ENCODE data around the gene MIGA1. TPM values are rescaled to one million over a fixed set of nuclear protein-coding genes. Genes with fewer than 3 reads are reported as not detected.

Gene MIGA1
- total and polyA plus RNA-seq, 2 of the 4 experiments (the other 2 are of a cell fraction), result 5.7 to 16.3 TPM

- no peak for DNase-seq
- H2BK20ac ChIP-seq (ENCODE audit: low read depth, low read length), result no peak overlapping the region
- H3K4me2 ChIP-seq (ENCODE audit: low read depth, low read length), result no peak overlapping the region
- TF ChIP-seq CHD1 (IDR thresholded peaks at IDR 0.05; ENCODE audit: low read depth, low read length), result no peak
- no peak for TF ChIP-seq USF2 (IDR thresholded peaks at IDR 0.05; ENCODE audit: low read depth, low read length)
- TF ChIP-seq NFE2L2 (IDR thresholded peaks at IDR 0.05; ENCODE audit: low read depth, low read length), result no peak
- TF ChIP-seq, protein P1, sequence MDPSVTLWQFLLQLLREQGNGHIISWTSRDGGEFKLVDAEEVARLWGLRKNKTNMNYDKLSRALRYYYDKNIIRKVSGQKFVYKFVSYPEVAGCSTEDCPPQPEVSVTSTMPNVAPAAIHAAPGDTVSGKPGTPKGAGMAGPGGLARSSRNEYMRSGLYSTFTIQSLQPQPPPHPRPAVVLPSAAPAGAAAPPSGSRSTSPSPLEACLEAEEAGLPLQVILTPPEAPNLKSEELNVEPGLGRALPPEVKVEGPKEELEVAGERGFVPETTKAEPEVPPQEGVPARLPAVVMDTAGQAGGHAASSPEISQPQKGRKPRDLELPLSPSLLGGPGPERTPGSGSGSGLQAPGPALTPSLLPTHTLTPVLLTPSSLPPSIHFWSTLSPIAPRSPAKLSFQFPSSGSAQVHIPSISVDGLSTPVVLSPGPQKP (IDR thresholded peaks at IDR 0.05; ENCODE audit: borderline replicate concordance, low read depth, low read length), result no peak
- TF ChIP-seq, protein P2, sequence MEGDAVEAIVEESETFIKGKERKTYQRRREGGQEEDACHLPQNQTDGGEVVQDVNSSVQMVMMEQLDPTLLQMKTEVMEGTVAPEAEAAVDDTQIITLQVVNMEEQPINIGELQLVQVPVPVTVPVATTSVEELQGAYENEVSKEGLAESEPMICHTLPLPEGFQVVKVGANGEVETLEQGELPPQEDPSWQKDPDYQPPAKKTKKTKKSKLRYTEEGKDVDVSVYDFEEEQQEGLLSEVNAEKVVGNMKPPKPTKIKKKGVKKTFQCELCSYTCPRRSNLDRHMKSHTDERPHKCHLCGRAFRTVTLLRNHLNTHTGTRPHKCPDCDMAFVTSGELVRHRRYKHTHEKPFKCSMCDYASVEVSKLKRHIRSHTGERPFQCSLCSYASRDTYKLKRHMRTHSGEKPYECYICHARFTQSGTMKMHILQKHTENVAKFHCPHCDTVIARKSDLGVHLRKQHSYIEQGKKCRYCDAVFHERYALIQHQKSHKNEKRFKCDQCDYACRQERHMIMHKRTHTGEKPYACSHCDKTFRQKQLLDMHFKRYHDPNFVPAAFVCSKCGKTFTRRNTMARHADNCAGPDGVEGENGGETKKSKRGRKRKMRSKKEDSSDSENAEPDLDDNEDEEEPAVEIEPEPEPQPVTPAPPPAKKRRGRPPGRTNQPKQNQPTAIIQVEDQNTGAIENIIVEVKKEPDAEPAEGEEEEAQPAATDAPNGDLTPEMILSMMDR (conservative IDR thresholded peaks at IDR 0.05; ENCODE audit: low read depth, low read length), result no peak
- no peak for TF ChIP-seq MAZ (IDR thresholded peaks at IDR 0.05; ENCODE audit: borderline replicate concordance, low read depth, low read length)
- TF ChIP-seq RFX5 (IDR thresholded peaks at IDR 0.05; ENCODE audit: low read depth, low read length), result no peak
- no peak for TF ChIP-seq FOS (IDR thresholded peaks at IDR 0.05; ENCODE audit: low read depth, low read length)
- TF ChIP-seq RAD21 (IDR thresholded peaks at IDR 0.05; ENCODE audit: low read length), result no peak
- no peak for TF ChIP-seq BHLHE40 (IDR thresholded peaks at IDR 0.05; ENCODE audit: low read depth, low read length)
- peaks cover 2% of the 10 kb centered on the region for H3K4me1 ChIP-seq (ENCODE audit: control insufficient read depth, insufficient read depth, low read length)
- no peak overlapping the region for H2AK9ac ChIP-seq (replicated peaks; ENCODE audit: low read depth, low read length, poor library complexity)
- no peak overlapping the region for H3K27ac ChIP-seq (ENCODE audit: insufficient read depth, low read length)
- peaks cover 17 to 50% of the 10 kb centered on the region in 2 experiments for H3K79me1 ChIP-seq (ENCODE audit: low read depth in 1 of 2, low read length in 2 of 2)
- no peaks in the 10 kb centered on the region for H3K9me3 ChIP-seq (ENCODE audit: control insufficient read depth, insufficient read depth, low read length)
- WGBS, 2 experiments (ENCODE audit: extremely low coverage in 2 of 2, insufficient read length in 1 of 2), result no CpG with 5 or more reads among the region's 1 CpG
- peak overlapping the region; percentile 33 for H2BK5ac ChIP-seq (ENCODE audit: low read depth, low read length, poor library complexity, severe bottlenecking)
- no peak overlapping the region for H3K9ac ChIP-seq (ENCODE audit: low read depth, low read length)
- no peak overlapping the region for H2AK5ac ChIP-seq (ENCODE audit: low read depth, low read length)
- H2BK15ac ChIP-seq (ENCODE audit: low read depth, low read length), result no peak overlapping the region
- ATAC-seq (ENCODE audit: low read depth), result no peak
- no peak overlapping the region for H2BK120ac ChIP-seq (ENCODE audit: low read depth, low read length)
- no peak overlapping the region for H4K91ac ChIP-seq (ENCODE audit: insufficient read depth, low read depth, low read length)
- H3K4me3 ChIP-seq (ENCODE audit: insufficient read depth, low read depth, low read length), result no peak overlapping the region
- dilution Hi-C loops (cut with HindIII; ENCODE audit: low sequenced_read_pairs, unreplicated experiment), result no loop called here
- no peaks in the 10 kb centered on the region for H3K27me3 ChIP-seq (ENCODE audit: control insufficient read depth, insufficient read depth, low read length)
- no peak overlapping the region for H4K8ac ChIP-seq (ENCODE audit: low read depth in 2 of 2, low read length in 2 of 2)
- H3K23ac ChIP-seq (ENCODE audit: low read depth, low read length), result peak overlapping the region; percentile 43; the same call in 1 of the 2 replicates
- H3K14ac ChIP-seq (replicated peaks; ENCODE audit: low read depth, low read length), result no peak overlapping the region
- H3K36me3 ChIP-seq (ENCODE audit: control insufficient read depth, insufficient read depth, low read length), result peaks cover 17% of the 10 kb centered on the region
- H3K9me1 ChIP-seq (ENCODE audit: insufficient read depth, low read length), result peaks cover 12% of the 10 kb centered on the region
- CTCF ChIA-PET, result no interaction called here
- H3K18ac ChIP-seq (ENCODE audit: low read depth, low read length), result no peak overlapping the region
- H3K4ac ChIP-seq (ENCODE audit: low read depth, low read length), result no peak overlapping the region
- no TSS peak for BruUV-seq (replicated peaks)
- intact Hi-C loops (cut with micrococcal nuclease), result loop anchor here (10.0 kb wide), 1 partner anchor 761 kb away; no protein-coding TSS in a partner anchor
- POLR2A ChIA-PET (ENCODE audit: unreplicated experiment), result no interaction called here
- H3K56ac ChIP-seq (ENCODE audit: extremely low read depth, insufficient read depth, low read length), result no peak overlapping the region
- H4K5ac ChIP-seq (ENCODE audit: low read depth, low read length), result no peak overlapping the region
- in situ Hi-C loops (cut with MboI; ENCODE audit: low sequenced_read_pairs), result no loop called here
- H2AFZ ChIP-seq (replicated peaks; ENCODE audit: low read length, poor library complexity), result no peak overlapping the region
- peaks cover 57% of the 10 kb centered on the region for H4K20me1 ChIP-seq (ENCODE audit: insufficient read depth, low read length)
Observed at GRCh38 chr1:77905603-77906002, 126.2 kb downstream of the MIGA1 start.

Measured in IMR-90 (cell line).